Upper lobe of left lung (tissue), 6 donors: ENCODE measurements around the gene RIPK1. TPM values are rescaled to one million over a fixed set of nuclear protein-coding genes. Genes with fewer than 3 reads are reported as not detected.
A peak's percentile ranks its signal among the peaks of the same experiment; 100 is the strongest.
"Not testable (repeated sequence)": the region's sequence is repeated elsewhere in the genome, so short reads cannot be mapped to it uniquely, and the experiment has no call there.

Source experiments
- ATAC-seq, 2 donors: fragments of 200-7000 bp; cut with Tn5 transposase; one replicate each; pipeline ENCODE4 v1.9.1; 2022; ENCODE audit warnings: mild to moderate bottlenecking in 2 of 2, moderate library complexity in 2 of 2; ENCODE audit not compliant: low FRiP score in 2 of 2
- DNase-seq, 2 donors: peaks; one replicate each; pipeline ENCODE4 v3.0.0-alpha.2; 2019 to 2020
- H3K27ac ChIP-seq, 4 donors: fragments of 200-600 bp; sonication (generic); one replicate each; pipeline ENCODE4 v1.5.1; 2016 to 2019
- H3K27me3 ChIP-seq, 4 donors: fragments of 200-600 bp; sonication (generic); one replicate each; pipeline ENCODE4 v1.5.1; 2017 to 2019
- H3K36me3 ChIP-seq, 4 donors: fragments of 200-600 bp; sonication (generic); one replicate each; pipeline ENCODE4 v1.5.1; 2016 to 2019
- H3K4me1 ChIP-seq, 4 donors: fragments of 200-600 bp; sonication (generic); one replicate each; pipeline ENCODE4 v1.5.1; 2018 to 2019
- H3K4me3 ChIP-seq, 4 donors: fragments of 200-600 bp; sonication (generic); one replicate each; pipeline ENCODE4 v1.5.1; 2017 to 2019; ENCODE audit warnings: mild to moderate bottlenecking in 2 of 4, moderate library complexity in 1 of 4
- H3K9me3 ChIP-seq, 4 donors: fragments of 200-600 bp; sonication (generic); one replicate each; pipeline ENCODE4 v1.5.1; 2018 to 2019
- CTCF ChIP-seq, 6 experiments: fragments of 450-650 bp in 4 of 6; fragments of 200-600 bp in 2 of 6; sonication (generic) in 2 of 6; IDR thresholded peaks; one replicate each; pipeline ENCODE4 v1.5.1; 2016 to 2019; ENCODE audit warnings: antibody characterized with exemption in 6 of 6
- EP300 ChIP-seq, 4 donors: sonication (generic); formaldehyde crosslinking; IDR thresholded peaks; one replicate each; pipeline ENCODE4 v1.5.1; 2017; ENCODE audit warnings: antibody characterized with exemption in 4 of 4, control low read depth in 2 of 4
- POLR2A ChIP-seq, 4 donors: fragments of 450-650 bp; IDR thresholded peaks; one replicate each; pipeline ENCODE4 v1.5.1; 2016 to 2017; ENCODE audit warnings: antibody characterized with exemption in 4 of 4, mild to moderate bottlenecking in 2 of 4
- POLR2AphosphoS5 ChIP-seq, 2 donors: sonication (generic); formaldehyde crosslinking; IDR thresholded peaks; one replicate each; pipeline ENCODE4 v1.5.1; 2017; ENCODE audit warnings: antibody characterized with exemption in 2 of 2
- WGBS, 2 donors: methylation state at CpG; one replicate each; pipeline ENCODE4 v1.1.5; 2017 to 2018; 5-methylcytosine and 5-hydroxymethylcytosine counted together
- total RNA-seq, 6 donors: library from RNA; depleted of rRNA in 4 of 6; stranded (reverse); fragments of >200 nt in 4 of 6; gene quantifications; one replicate each; pipeline versions ENCODE4 v1.1.0 to v1.2.1, GENCODE V29; 2016 to 2021
- donor health status: DM: no; HTN: no; CAD: no; lungs with moderate emphysema.
- donor health status: DM: no; HTN: yes; CAD: no; lungs with severe emphysema.

The RIPK1 gene
- total RNA-seq, 6 donors from 2014 or later = 20.6 to 35.6 (median 26.6) TPM

GRCh38 chr6:3073382-3073781 lies 5.1 kb downstream of the RIPK1 start:
- no peak for ATAC-seq
- peaks cover 9 to 20% (median 14%) of the 10 kb centered on the region in 4 donors for H3K36me3 ChIP-seq
- H3K4me1 ChIP-seq = peaks cover 33 to 51% (median 35%) of the 10 kb centered on the region in 4 donors
- H3K27ac ChIP-seq = no peak overlapping the region
- H3K27me3 ChIP-seq = no peaks in the 10 kb centered on the region
- H3K9me3 ChIP-seq = no peaks in the 10 kb centered on the region
- no peak for TF ChIP-seq EP300 (IDR thresholded peaks at IDR 0.05)
- no peak for TF ChIP-seq POLR2AphosphoS5 (IDR thresholded peaks at IDR 0.05)
- TF ChIP-seq CTCF (IDR thresholded peaks at IDR 0.05) = no peak
- no peak for TF ChIP-seq POLR2A (IDR thresholded peaks at IDR 0.05)
- no peak overlapping the region for H3K4me3 ChIP-seq
- no peak for DNase-seq
- WGBS, 2 donors = 78 to 98% methylated on average over 11 of the region's 11 CpGs

DNA sequence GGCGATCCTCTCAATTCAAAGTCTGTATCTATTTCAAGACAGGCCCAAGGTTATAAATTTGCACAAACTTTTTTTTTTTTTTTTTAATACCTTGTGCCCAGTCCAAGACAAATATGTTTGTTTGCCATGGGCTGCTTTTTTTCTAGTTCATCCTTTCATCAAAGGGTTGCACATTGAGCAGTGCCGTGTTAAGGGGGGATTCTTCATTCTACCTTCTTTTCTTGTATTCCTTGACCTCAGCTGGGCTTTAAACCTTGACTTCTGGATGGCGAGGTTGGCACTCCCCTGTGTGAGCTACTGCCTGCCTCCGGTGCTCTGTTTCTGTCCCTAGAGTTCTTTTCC lies 7.4 kb downstream of the RIPK1 start:
- ATAC-seq (no peak), DNase-seq (no peak)
- Histone ChIP-seq H3K9me3 (no peaks in the 10 kb centered on the region), H3K4me3 (no peak overlapping the region), H3K4me1 (peaks cover 16 to 34% (median 21%) of the 10 kb centered on the region in 4 donors), H3K36me3 (peaks cover 17 to 42% (median 29%) of the 10 kb centered on the region in 4 donors), H3K27ac (peak overlapping the region in 1 of 4 donors; percentile 5), H3K27me3 (no peaks in the 10 kb centered on the region)
- TF ChIP-seq POLR2A (IDR thresholded peaks at IDR 0.05) (no peak), POLR2AphosphoS5 (IDR thresholded peaks at IDR 0.05) (no peak), CTCF (IDR thresholded peaks at IDR 0.05) (no peak), EP300 (IDR thresholded peaks at IDR 0.05) (no peak)
- WGBS, 2 donors = 50 to 55% methylated on average over 4 of the region's 4 CpGs

DNA sequence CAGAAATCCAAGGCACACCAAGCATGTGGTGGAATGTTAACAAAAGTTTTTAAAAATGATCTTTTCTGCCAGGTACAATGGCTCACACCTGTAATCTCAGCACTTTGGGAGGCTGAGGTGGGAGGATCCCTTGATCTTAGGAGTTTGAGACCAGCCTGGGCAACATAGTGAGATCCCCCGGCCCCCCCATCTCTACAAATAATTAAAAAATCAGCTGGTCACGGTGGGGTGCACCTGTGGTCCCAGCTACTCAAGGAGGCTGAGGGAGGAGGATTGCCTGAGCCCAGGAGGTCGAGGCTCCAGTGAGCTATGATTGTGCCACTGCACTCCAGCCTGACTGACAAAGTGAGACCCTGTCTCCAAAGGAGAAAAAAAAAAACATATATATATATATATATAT lies 8.0 kb downstream of the RIPK1 start:
- no peak for DNase-seq
- peaks cover 22 to 48% (median 34%) of the 10 kb centered on the region in 4 donors for H3K36me3 ChIP-seq

GRCh38 chr6:3077430-3077829 lies 9.1 kb downstream of the RIPK1 start:
- Histone ChIP-seq H3K27ac (no peak overlapping the region), H3K36me3 (peaks cover 22 to 58% (median 41%) of the 10 kb centered on the region in 4 donors), H3K4me1 (peaks cover 15 to 28% (median 18%) of the 10 kb centered on the region in 4 donors), H3K27me3 (no peaks in the 10 kb centered on the region), H3K9me3 (no peaks in the 10 kb centered on the region), H3K4me3 (no peak overlapping the region)
- ATAC-seq = no peak
- WGBS, 2 donors = 79 to 92% methylated on average over 9 of the region's 9 CpGs
- no peak for DNase-seq
- no peak for TF ChIP-seq EP300 (IDR thresholded peaks at IDR 0.05)
- TF ChIP-seq CTCF (IDR thresholded peaks at IDR 0.05) = no peak
- no peak for TF ChIP-seq POLR2AphosphoS5 (IDR thresholded peaks at IDR 0.05)
- no peak for TF ChIP-seq POLR2A (IDR thresholded peaks at IDR 0.05)

More for the DNA sequence above, 8.0 kb downstream of the RIPK1 start:
- Histone ChIP-seq H3K27me3 (no peaks in the 10 kb centered on the region), H3K4me3 (no peak overlapping the region), H3K27ac (no peak overlapping the region), H3K9me3 (no peaks in the 10 kb centered on the region), H3K4me1 (peaks cover 15 to 29% (median 19%) of the 10 kb centered on the region in 4 donors)
- WGBS, 2 donors = 89 to 95% methylated on average over 3 of the region's 3 CpGs
- no peak for TF ChIP-seq EP300 (IDR thresholded peaks at IDR 0.05)
- TF ChIP-seq CTCF (IDR thresholded peaks at IDR 0.05) = no peak
- TF ChIP-seq POLR2AphosphoS5 (IDR thresholded peaks at IDR 0.05) = no peak
- no peak for TF ChIP-seq POLR2A (IDR thresholded peaks at IDR 0.05)
- no peak for ATAC-seq

DNA sequence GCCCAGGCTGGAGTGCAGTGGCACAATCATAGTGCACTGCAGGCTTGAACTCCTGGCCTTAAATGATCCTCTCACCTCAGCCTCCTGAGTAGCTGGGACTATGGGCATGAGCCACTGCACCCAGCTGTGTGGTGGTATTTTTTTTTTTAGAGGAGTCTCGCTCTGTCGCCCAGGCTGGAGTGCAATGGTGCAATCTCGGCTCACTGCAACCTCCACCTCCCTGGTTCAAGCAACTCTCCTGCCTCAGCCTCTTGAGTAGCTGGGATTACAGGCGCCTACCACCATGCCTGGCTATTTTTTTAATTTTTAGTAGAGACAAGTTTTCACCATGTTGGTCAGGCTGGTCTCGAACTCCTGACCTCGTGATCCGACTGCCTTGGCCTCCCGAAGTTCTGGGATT lies 10.7 kb downstream of the RIPK1 start:
- not testable (repeated sequence) for H3K27ac ChIP-seq, DNase-seq, H3K4me3 ChIP-seq, H3K9me3 ChIP-seq, H3K27me3 ChIP-seq, ATAC-seq
- WGBS, 2 donors = 96% methylated on average over 8 of the region's 8 CpGs
- H3K36me3 ChIP-seq = peaks cover 35 to 73% (median 55%) of the 10 kb centered on the region in 4 donors
- peaks cover 12 to 20% (median 17%) of the 10 kb centered on the region in 4 donors for H3K4me1 ChIP-seq
